Colonic mucosa (tissue), 4 donors: Measurements from ENCODE around the gene KIF21A. TPM values are rescaled to one million over a fixed set of nuclear protein-coding genes. Genes with fewer than 3 reads are reported as not detected.

Experiments
- DNase-seq: peaks from one replicate; pipeline ENCODE4 v3.0.0-alpha.2; 2020
- H3K27ac ChIP-seq: fragments of 200-600 bp; one replicate; pipeline ENCODE4 v1.8.0; 2021
- H3K27me3 ChIP-seq: fragments of 200-600 bp; one replicate; pipeline ENCODE4 v1.8.0; 2021
- H3K36me3 ChIP-seq: fragments of 200-600 bp; one replicate; pipeline ENCODE4 v1.8.0; 2021
- H3K4me1 ChIP-seq: fragments of 200-600 bp; one replicate; pipeline ENCODE4 v1.8.0; 2021; ENCODE audit warnings: mild to moderate bottlenecking
- H3K4me3 ChIP-seq: fragments of 200-600 bp; one replicate; pipeline ENCODE4 v1.8.0; 2021
- H3K9ac ChIP-seq, 2 donors: one replicate each; pipeline ENCODE4 v1.7.0; 2013; ENCODE audit warnings: control low read depth in 2 of 2, low read depth in 2 of 2, low read length in 2 of 2
- H3K9me3 ChIP-seq: fragments of 200-600 bp; one replicate; pipeline ENCODE4 v1.8.0; 2021
- CTCF ChIP-seq: fragments of 200-600 bp; IDR thresholded peaks from one replicate; pipeline ENCODE4 v1.8.0; 2022; ENCODE audit warnings: antibody characterized with exemption, mild to moderate bottlenecking
- intact Hi-C: fragments of 100-400 bp; cut with DNase I; formaldehyde crosslinking; loops from one replicate; pipeline ENCODE4 v1.14.1; 2022
- total RNA-seq, 2 donors: library from RNA; stranded (reverse); fragmentation: NEBNext Ultra II Directional in 1 of 2; extraction: Animal tissue kit (Norgen Biotek cat#: 25700) in 1 of 2; gene quantifications; one replicate each; pipeline ENCODE4 v1.2.1, GENCODE V29; 2021
- donor health status: healthy.
- donor health status: DM: no; HTN: no; CAD: no.
- donor health status: DM: no; HTN: no; CAD: no.

Gene KIF21A
- total RNA-seq, 2 donors from 2014 or later = 24.6 to 31.0 TPM

DNA sequence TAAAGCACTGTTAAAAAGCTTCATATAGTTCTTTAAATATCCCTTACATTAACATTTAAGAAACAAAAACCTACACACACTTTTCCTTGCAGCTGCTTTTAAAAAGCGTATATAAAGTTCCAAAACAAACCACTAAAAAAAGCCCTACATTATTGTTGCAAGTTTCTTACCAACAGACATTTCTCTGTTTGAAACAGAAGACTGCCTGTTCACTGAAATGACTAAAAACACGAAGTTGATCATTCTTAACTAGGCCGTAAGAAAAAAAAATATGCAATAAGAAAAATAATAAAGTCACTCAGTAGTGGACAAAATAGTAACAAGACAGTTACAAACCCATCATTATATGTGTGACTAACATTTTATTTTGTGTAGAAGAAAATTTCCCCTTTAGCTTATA, 37.3 kb downstream of the KIF21A start:
- no peak overlapping the region for H3K27ac ChIP-seq
- no peaks in the 10 kb centered on the region for H3K4me1 ChIP-seq
- TF ChIP-seq CTCF = no peak
- DNase-seq = no peak
- H3K9me3 ChIP-seq = no peaks in the 10 kb centered on the region
- intact Hi-C loops = no loop called here
- no peaks in the 10 kb centered on the region for H3K36me3 ChIP-seq
- no peak overlapping the region for H3K4me3 ChIP-seq
- no peaks in the 10 kb centered on the region for H3K27me3 ChIP-seq
- no peak overlapping the region for H3K9ac ChIP-seq

DNA sequence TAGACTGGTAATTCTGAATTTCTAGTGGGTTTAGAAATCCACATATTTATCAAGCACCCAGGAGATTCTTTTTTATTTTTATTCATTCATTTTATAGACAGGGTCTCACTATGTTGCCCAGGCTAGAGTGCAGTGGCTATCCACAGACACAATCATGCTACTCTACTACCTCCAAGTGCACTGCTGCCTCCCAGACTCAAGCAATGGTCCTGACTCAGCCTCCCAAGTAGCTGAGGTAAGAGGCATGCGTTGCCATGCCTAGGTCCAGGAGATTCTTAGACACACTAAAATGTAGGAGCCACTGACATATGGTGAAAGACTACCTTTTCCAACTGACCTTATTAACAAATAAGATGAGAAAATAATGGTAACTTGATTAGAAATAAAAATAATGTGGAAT, 38.9 kb downstream of the KIF21A start:
- H3K9me3 ChIP-seq = no peaks in the 10 kb centered on the region
- no peak for TF ChIP-seq CTCF
- intact Hi-C loops = no loop called here
- no peaks in the 10 kb centered on the region for H3K4me1 ChIP-seq
- no peak for DNase-seq
- H3K4me3 ChIP-seq = no peak overlapping the region
- H3K36me3 ChIP-seq = no peaks in the 10 kb centered on the region
- no peaks in the 10 kb centered on the region for H3K27me3 ChIP-seq
- no peak overlapping the region for H3K27ac ChIP-seq
- no peak overlapping the region for H3K9ac ChIP-seq

GRCh38 chr12:39403376-39403775, 39.5 kb downstream of the KIF21A start:
- Histone ChIP-seq H3K9ac (no peak overlapping the region), H3K27me3 (no peaks in the 10 kb centered on the region), H3K36me3 (no peaks in the 10 kb centered on the region), H3K4me3 (no peak overlapping the region), H3K9me3 (no peaks in the 10 kb centered on the region), H3K27ac (no peak overlapping the region), H3K4me1 (no peaks in the 10 kb centered on the region)
- TF ChIP-seq CTCF = no peak
- DNase-seq = no peak
- intact Hi-C loops = no loop called here

DNA sequence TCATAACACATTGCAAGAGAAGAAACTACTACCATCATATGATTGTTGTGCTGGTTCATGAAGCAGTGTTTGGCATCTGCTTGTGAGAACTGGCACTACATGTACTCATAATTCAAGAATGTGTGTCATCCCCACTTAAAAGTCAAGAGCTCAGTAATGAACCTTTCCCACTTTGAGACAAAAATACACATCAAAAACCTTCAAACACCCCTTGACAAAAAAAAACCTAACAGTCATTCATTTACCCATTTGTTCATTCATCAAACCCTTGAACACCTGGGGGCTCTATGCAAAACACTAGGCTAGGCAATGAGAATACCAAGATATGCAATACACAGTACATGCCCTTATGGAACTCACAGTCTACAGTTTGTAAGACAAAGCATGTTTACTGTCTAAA, 40.0 kb downstream of the KIF21A start:
- Histone ChIP-seq H3K4me1 (no peaks in the 10 kb centered on the region), H3K27ac (no peak overlapping the region), H3K27me3 (no peaks in the 10 kb centered on the region), H3K36me3 (no peaks in the 10 kb centered on the region), H3K9me3 (no peaks in the 10 kb centered on the region), H3K4me3 (no peak overlapping the region), H3K9ac (no peak overlapping the region)
- no peak for DNase-seq
- intact Hi-C loops = no loop called here
- TF ChIP-seq CTCF = no peak

DNA sequence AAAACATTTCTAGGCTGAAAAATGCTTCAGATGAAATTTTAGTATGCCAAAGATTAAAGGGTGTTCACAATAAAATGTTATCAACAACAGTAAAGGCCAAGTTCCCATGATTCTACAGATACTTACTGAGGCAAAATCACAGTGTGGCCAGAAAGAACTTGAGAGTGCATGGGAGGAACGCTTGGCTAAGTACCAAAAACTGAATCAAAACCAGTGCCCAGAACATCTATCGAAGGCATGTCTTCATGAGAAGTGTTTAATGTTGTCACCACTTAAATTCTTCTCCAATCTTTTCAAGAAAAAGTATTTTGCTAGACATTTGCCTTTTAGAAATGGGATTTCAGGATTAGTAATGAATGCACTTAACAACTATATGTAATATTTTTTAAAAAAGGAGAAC, 41.5 kb downstream of the KIF21A start:
- Histone ChIP-seq H3K9ac (no peak overlapping the region), H3K9me3 (no peaks in the 10 kb centered on the region), H3K4me1 (no peaks in the 10 kb centered on the region), H3K36me3 (no peaks in the 10 kb centered on the region), H3K27me3 (no peaks in the 10 kb centered on the region), H3K4me3 (no peak overlapping the region), H3K27ac (no peak overlapping the region)
- DNase-seq = no peak
- no peak for TF ChIP-seq CTCF
- intact Hi-C loops = no loop called here

- H3K27ac ChIP-seq = no peak overlapping the region
- no peaks in the 10 kb centered on the region for H3K36me3 ChIP-seq
- no peak for DNase-seq
- no peak for TF ChIP-seq CTCF
- H3K9me3 ChIP-seq = no peaks in the 10 kb centered on the region
- intact Hi-C loops = no loop called here
- H3K27me3 ChIP-seq = no peaks in the 10 kb centered on the region
- no peaks in the 10 kb centered on the region for H3K4me1 ChIP-seq
- H3K4me3 ChIP-seq = no peak overlapping the region
- H3K9ac ChIP-seq = no peak overlapping the region
Measured at GRCh38 chr12:39395866-39396265, 47.1 kb downstream of the KIF21A start.
